Lower leg skin (tissue), 3 donors: ENCODE results near the gene KCNA5.

ENCODE experiments used
- POLR2A ChIP-seq, 2 donors: fragments of 450-650 bp; IDR thresholded peaks; one replicate each; pipeline ENCODE4 v1.6.1; 2016 to 2017; ENCODE audit warnings: antibody characterized with exemption in 2 of 2, mild to moderate bottlenecking in 1 of 2, moderate library complexity in 1 of 2
- TF ChIP-seq, protein P1 (sequence below), 3 donors: fragments of 450-650 bp; IDR thresholded peaks; one replicate each; pipeline ENCODE4 v1.5.1; 2016; ENCODE audit warnings: antibody characterized with exemption in 3 of 3, mild to moderate bottlenecking in 3 of 3, moderate library complexity in 2 of 3

DNA sequence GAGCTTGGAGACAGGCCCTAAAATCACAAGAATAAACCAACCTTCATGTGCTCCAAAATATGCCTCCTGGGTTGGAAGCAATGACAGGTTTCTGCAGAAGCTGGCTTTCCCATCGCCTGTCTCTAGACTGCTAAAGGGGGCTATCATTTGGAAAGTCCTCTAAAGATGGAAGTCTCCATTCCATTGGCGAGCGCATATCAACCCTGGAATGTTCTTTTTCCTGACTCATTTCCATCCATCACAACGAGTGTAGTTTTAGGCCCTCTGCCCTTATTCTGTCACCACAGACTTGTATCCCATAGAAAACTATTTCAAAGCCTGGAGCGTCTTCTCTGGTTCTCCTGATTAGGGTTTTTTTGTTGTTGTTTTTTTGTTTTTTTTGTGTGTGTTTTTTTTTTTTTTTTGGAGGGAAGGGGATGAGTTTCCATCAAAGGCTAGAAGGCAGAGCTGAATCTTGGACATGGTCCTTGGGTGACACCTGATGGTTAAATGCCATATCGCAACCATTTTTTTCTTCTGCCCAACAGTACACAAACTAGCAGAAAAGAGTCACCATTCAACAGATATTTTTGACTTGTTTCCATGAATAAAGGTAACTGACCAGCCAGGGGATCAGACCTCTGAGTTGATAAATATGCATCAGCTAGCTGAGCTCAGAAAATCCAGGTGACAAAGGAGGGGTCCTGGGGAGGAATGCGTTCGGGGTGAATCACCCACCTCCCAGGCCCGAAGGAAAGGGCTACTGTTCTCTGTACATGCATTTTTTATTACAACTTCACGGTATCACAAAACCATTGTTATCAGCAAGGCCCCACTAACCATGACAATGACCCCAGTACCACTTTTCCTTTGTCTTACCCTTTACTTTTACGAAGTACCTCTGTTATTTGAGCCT, 40.5 kb downstream of the KCNA5 start:
- TF ChIP-seq, protein P1, sequence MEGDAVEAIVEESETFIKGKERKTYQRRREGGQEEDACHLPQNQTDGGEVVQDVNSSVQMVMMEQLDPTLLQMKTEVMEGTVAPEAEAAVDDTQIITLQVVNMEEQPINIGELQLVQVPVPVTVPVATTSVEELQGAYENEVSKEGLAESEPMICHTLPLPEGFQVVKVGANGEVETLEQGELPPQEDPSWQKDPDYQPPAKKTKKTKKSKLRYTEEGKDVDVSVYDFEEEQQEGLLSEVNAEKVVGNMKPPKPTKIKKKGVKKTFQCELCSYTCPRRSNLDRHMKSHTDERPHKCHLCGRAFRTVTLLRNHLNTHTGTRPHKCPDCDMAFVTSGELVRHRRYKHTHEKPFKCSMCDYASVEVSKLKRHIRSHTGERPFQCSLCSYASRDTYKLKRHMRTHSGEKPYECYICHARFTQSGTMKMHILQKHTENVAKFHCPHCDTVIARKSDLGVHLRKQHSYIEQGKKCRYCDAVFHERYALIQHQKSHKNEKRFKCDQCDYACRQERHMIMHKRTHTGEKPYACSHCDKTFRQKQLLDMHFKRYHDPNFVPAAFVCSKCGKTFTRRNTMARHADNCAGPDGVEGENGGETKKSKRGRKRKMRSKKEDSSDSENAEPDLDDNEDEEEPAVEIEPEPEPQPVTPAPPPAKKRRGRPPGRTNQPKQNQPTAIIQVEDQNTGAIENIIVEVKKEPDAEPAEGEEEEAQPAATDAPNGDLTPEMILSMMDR (IDR thresholded peaks at IDR 0.05) = no peak
- TF ChIP-seq POLR2A (IDR thresholded peaks at IDR 0.05) = no peak
